ENCODE results near the gene SYT14.

Gene SYT14

GRCh38 chr1:209993061-209993830 is 55.2 kb downstream of the SYT14 start:
- H3K4me1 ChIP-seq (ENCODE audit: control insufficient read depth, insufficient read depth, low read length), result no peaks in the 10 kb centered on the region
- no peak overlapping the region for H3K4me3 ChIP-seq (ENCODE audit: low read length)
- H3K9me3 ChIP-seq (replicated peaks; ENCODE audit: low read length), result no peaks in the 10 kb centered on the region
- no peak overlapping the region for H3K4me2 ChIP-seq (ENCODE audit: low read length)
- H3K27me3 ChIP-seq (ENCODE audit: control insufficient read depth, insufficient read depth, low read length), result no peaks in the 10 kb centered on the region
- H3K9ac ChIP-seq (ENCODE audit: low read depth, low read length), result no peak overlapping the region
- H3K36me3 ChIP-seq (ENCODE audit: insufficient read depth, low read length), result no peaks in the 10 kb centered on the region

GRCh38 chr1:209996348-209996747 is 58.3 kb downstream of the SYT14 start:
- no peak overlapping the region for H3K9ac ChIP-seq (ENCODE audit: low read depth, low read length)
- no peaks in the 10 kb centered on the region for H3K9me3 ChIP-seq (replicated peaks; ENCODE audit: low read length)
- H3K4me2 ChIP-seq (ENCODE audit: low read length), result no peak overlapping the region
- no peak overlapping the region for H3K4me3 ChIP-seq (ENCODE audit: low read length)
- H3K27me3 ChIP-seq (ENCODE audit: control insufficient read depth, insufficient read depth, low read length), result no peaks in the 10 kb centered on the region
- no peaks in the 10 kb centered on the region for H3K36me3 ChIP-seq (ENCODE audit: insufficient read depth, low read length)
- no peaks in the 10 kb centered on the region for H3K4me1 ChIP-seq (ENCODE audit: control insufficient read depth, insufficient read depth, low read length)

GRCh38 chr1:209999005-209999404 is 61.0 kb downstream of the SYT14 start:
- Histone ChIP-seq H3K36me3 (ENCODE audit: insufficient read depth, low read length) (no peaks in the 10 kb centered on the region), H3K4me1 (ENCODE audit: control insufficient read depth, insufficient read depth, low read length) (no peaks in the 10 kb centered on the region), H3K4me3 (ENCODE audit: low read length) (no peak overlapping the region), H3K9ac (ENCODE audit: low read depth, low read length) (no peak overlapping the region), H3K27me3 (ENCODE audit: control insufficient read depth, insufficient read depth, low read length) (no peaks in the 10 kb centered on the region), H3K9me3 (replicated peaks; ENCODE audit: low read length) (no peaks in the 10 kb centered on the region), H3K4me2 (ENCODE audit: low read length) (no peak overlapping the region)

GRCh38 chr1:210001751-210002150 is 63.7 kb downstream of the SYT14 start:
- H3K9ac ChIP-seq (ENCODE audit: low read depth, low read length), result no peak overlapping the region
- H3K36me3 ChIP-seq (ENCODE audit: insufficient read depth, low read length), result no peaks in the 10 kb centered on the region
- H3K9me3 ChIP-seq (replicated peaks; ENCODE audit: low read length), result no peaks in the 10 kb centered on the region
- no peak overlapping the region for H3K4me2 ChIP-seq (ENCODE audit: low read length)
- H3K27me3 ChIP-seq (ENCODE audit: control insufficient read depth, insufficient read depth, low read length), result no peaks in the 10 kb centered on the region
- H3K4me1 ChIP-seq (ENCODE audit: control insufficient read depth, insufficient read depth, low read length), result no peaks in the 10 kb centered on the region
- H3K4me3 ChIP-seq (ENCODE audit: low read length), result no peak overlapping the region

- Histone ChIP-seq H3K27me3 (ENCODE audit: control insufficient read depth, insufficient read depth, low read length) (no peaks in the 10 kb centered on the region), H3K4me1 (ENCODE audit: control insufficient read depth, insufficient read depth, low read length) (no peaks in the 10 kb centered on the region), H3K9me3 (replicated peaks; ENCODE audit: low read length) (no peaks in the 10 kb centered on the region)
Measured at GRCh38 chr1:210003501-210003900, 65.5 kb downstream of the SYT14 start.

GRCh38 chr1:210010161-210010560 is 72.1 kb downstream of the SYT14 start:
- no peaks in the 10 kb centered on the region for H3K4me1 ChIP-seq (ENCODE audit: control insufficient read depth, insufficient read depth, low read length)
- no peak overlapping the region for H3K4me3 ChIP-seq (ENCODE audit: low read length)
- no peaks in the 10 kb centered on the region for H3K27me3 ChIP-seq (ENCODE audit: control insufficient read depth, insufficient read depth, low read length)
- H3K9ac ChIP-seq (ENCODE audit: low read depth, low read length), result no peak overlapping the region
- no peaks in the 10 kb centered on the region for H3K36me3 ChIP-seq (ENCODE audit: insufficient read depth, low read length)
- no peak overlapping the region for H3K4me2 ChIP-seq (ENCODE audit: low read length)
- no peaks in the 10 kb centered on the region for H3K9me3 ChIP-seq (replicated peaks; ENCODE audit: low read length)

More at GRCh38 chr1:210003501-210003900, 65.5 kb downstream of the SYT14 start:
- H3K36me3 ChIP-seq (ENCODE audit: insufficient read depth, low read length), result no peaks in the 10 kb centered on the region
- no peak overlapping the region for H3K4me3 ChIP-seq (ENCODE audit: low read length)
- no peak overlapping the region for H3K9ac ChIP-seq (ENCODE audit: low read depth, low read length)
- H3K4me2 ChIP-seq (ENCODE audit: low read length), result no peak overlapping the region

GRCh38 chr1:210021145-210021860 is 83.3 kb downstream of the SYT14 start:
- Histone ChIP-seq H3K27me3 (ENCODE audit: control insufficient read depth, insufficient read depth, low read length) (no peaks in the 10 kb centered on the region), H3K4me1 (ENCODE audit: control insufficient read depth, insufficient read depth, low read length) (no peaks in the 10 kb centered on the region), H3K9me3 (replicated peaks; ENCODE audit: low read length) (no peaks in the 10 kb centered on the region), H3K36me3 (ENCODE audit: insufficient read depth, low read length) (no peaks in the 10 kb centered on the region), H3K4me2 (ENCODE audit: low read length) (no peak overlapping the region), H3K9ac (ENCODE audit: low read depth, low read length) (no peak overlapping the region), H3K4me3 (ENCODE audit: low read length) (no peak overlapping the region)

- no peak overlapping the region for H3K4me2 ChIP-seq (ENCODE audit: low read length)
- no peak overlapping the region for H3K4me3 ChIP-seq (ENCODE audit: low read length)
- no peaks in the 10 kb centered on the region for H3K9me3 ChIP-seq (replicated peaks; ENCODE audit: low read length)
- no peak overlapping the region for H3K9ac ChIP-seq (ENCODE audit: low read depth, low read length)
- H3K4me1 ChIP-seq (ENCODE audit: control insufficient read depth, insufficient read depth, low read length), result no peaks in the 10 kb centered on the region
- no peaks in the 10 kb centered on the region for H3K27me3 ChIP-seq (ENCODE audit: control insufficient read depth, insufficient read depth, low read length)
- H3K36me3 ChIP-seq (ENCODE audit: insufficient read depth, low read length), result no peaks in the 10 kb centered on the region
Measured at GRCh38 chr1:210022044-210022443, 84.0 kb downstream of the SYT14 start.

- Histone ChIP-seq H3K9ac (ENCODE audit: low read depth, low read length) (no peak overlapping the region), H3K4me1 (ENCODE audit: control insufficient read depth, insufficient read depth, low read length) (no peaks in the 10 kb centered on the region), H3K9me3 (replicated peaks; ENCODE audit: low read length) (no peaks in the 10 kb centered on the region), H3K4me3 (ENCODE audit: low read length) (no peak overlapping the region), H3K36me3 (ENCODE audit: insufficient read depth, low read length) (no peaks in the 10 kb centered on the region), H3K4me2 (ENCODE audit: low read length) (no peak overlapping the region), H3K27me3 (ENCODE audit: control insufficient read depth, insufficient read depth, low read length) (no peaks in the 10 kb centered on the region)
Measured at GRCh38 chr1:210024282-210024681, 86.3 kb downstream of the SYT14 start.

- H3K27me3 ChIP-seq (ENCODE audit: control insufficient read depth, insufficient read depth, low read length), result no peaks in the 10 kb centered on the region
- H3K9me3 ChIP-seq (replicated peaks; ENCODE audit: low read length), result no peaks in the 10 kb centered on the region
- H3K4me2 ChIP-seq (ENCODE audit: low read length), result no peak overlapping the region
- H3K9ac ChIP-seq (ENCODE audit: low read depth, low read length), result no peak overlapping the region
- H3K36me3 ChIP-seq (ENCODE audit: insufficient read depth, low read length), result no peaks in the 10 kb centered on the region
- no peaks in the 10 kb centered on the region for H3K4me1 ChIP-seq (ENCODE audit: control insufficient read depth, insufficient read depth, low read length)
- H3K4me3 ChIP-seq (ENCODE audit: low read length), result no peak overlapping the region
Measured at GRCh38 chr1:210024996-210025395, 87.0 kb downstream of the SYT14 start.

- H3K9ac ChIP-seq (ENCODE audit: low read depth, low read length), result no peak overlapping the region
- H3K36me3 ChIP-seq (ENCODE audit: insufficient read depth, low read length), result no peaks in the 10 kb centered on the region
- H3K9me3 ChIP-seq (replicated peaks; ENCODE audit: low read length), result no peaks in the 10 kb centered on the region
- no peaks in the 10 kb centered on the region for H3K27me3 ChIP-seq (ENCODE audit: control insufficient read depth, insufficient read depth, low read length)
- H3K4me2 ChIP-seq (ENCODE audit: low read length), result no peak overlapping the region
- H3K4me3 ChIP-seq (ENCODE audit: low read length), result no peak overlapping the region
- no peaks in the 10 kb centered on the region for H3K4me1 ChIP-seq (ENCODE audit: control insufficient read depth, insufficient read depth, low read length)
Measured at GRCh38 chr1:210025870-210026269, 87.9 kb downstream of the SYT14 start.

GRCh38 chr1:210027994-210028393 is 90.0 kb downstream of the SYT14 start:
- Histone ChIP-seq H3K4me2 (ENCODE audit: low read length) (no peak overlapping the region), H3K4me3 (ENCODE audit: low read length) (no peak overlapping the region), H3K9ac (ENCODE audit: low read depth, low read length) (no peak overlapping the region), H3K9me3 (replicated peaks; ENCODE audit: low read length) (no peaks in the 10 kb centered on the region), H3K36me3 (ENCODE audit: insufficient read depth, low read length) (no peaks in the 10 kb centered on the region), H3K4me1 (ENCODE audit: control insufficient read depth, insufficient read depth, low read length) (no peaks in the 10 kb centered on the region), H3K27me3 (ENCODE audit: control insufficient read depth, insufficient read depth, low read length) (no peaks in the 10 kb centered on the region)
